ENCODE measurements around the gene LPCAT4.
A peak's percentile ranks its signal among the peaks of the same experiment; 100 is the strongest.
"Not testable (repeated sequence)": the region's sequence is repeated elsewhere in the genome, so short reads cannot be mapped to it uniquely, and the experiment has no call there.

Gene LPCAT4

GRCh38 chr15:34367101-34368081 is at the start of gene LPCAT4:
TSS of gene LPCAT4 (minus strand) at chr15:34367196. CDS start at chr15:34367100, 96 bp downstream.
- DNase-seq (ENCODE audit: low spot score): peak; percentile 90

- DNase-seq (ENCODE audit: low spot score): not testable (repeated sequence)
These were observed 42.5 kb upstream of the LPCAT4 start for GRCh38 chr15:34409511-34409910.

- DNase-seq (ENCODE audit: low spot score): not testable (repeated sequence)
These were observed 42.0 kb upstream of the LPCAT4 start for GRCh38 chr15:34408973-34409372.

- DNase-seq (ENCODE audit: low spot score): not testable (repeated sequence)
These were observed 36.9 kb upstream of the LPCAT4 start for GRCh38 chr15:34403899-34404298.

DNA sequence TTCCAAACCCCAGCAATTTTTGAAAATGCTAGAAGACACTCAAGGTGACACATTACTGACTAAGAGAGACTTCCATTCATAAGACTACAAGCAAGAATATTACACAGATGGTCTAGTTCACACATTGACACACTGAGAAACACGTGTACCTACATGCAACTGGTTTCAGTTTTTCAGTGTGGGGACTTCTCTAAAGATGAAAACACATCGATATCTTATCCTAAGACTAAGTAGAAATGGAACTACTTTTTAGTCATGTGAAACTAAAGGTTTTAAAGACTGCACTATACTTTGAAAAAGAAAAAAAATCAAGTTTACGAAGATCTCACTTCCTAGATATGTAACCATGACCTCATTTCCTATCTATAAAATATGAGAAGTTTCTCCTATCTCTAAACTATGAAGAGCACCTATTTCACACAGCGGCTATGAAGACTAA is 36.2 kb upstream of the LPCAT4 start:
- not testable (repeated sequence) for DNase-seq (ENCODE audit: low spot score)

- DNase-seq (ENCODE audit: low spot score): not testable (repeated sequence)
These were observed 30.8 kb upstream of the LPCAT4 start for GRCh38 chr15:34397637-34398259.

GRCh38 chr15:34392981-34393380 is 26.0 kb upstream of the LPCAT4 start:
- DNase-seq (ENCODE audit: low spot score): not testable (repeated sequence)

GRCh38 chr15:34389594-34390086 is 22.6 kb upstream of the LPCAT4 start:
- not testable (repeated sequence) for DNase-seq (ENCODE audit: low spot score)

DNA sequence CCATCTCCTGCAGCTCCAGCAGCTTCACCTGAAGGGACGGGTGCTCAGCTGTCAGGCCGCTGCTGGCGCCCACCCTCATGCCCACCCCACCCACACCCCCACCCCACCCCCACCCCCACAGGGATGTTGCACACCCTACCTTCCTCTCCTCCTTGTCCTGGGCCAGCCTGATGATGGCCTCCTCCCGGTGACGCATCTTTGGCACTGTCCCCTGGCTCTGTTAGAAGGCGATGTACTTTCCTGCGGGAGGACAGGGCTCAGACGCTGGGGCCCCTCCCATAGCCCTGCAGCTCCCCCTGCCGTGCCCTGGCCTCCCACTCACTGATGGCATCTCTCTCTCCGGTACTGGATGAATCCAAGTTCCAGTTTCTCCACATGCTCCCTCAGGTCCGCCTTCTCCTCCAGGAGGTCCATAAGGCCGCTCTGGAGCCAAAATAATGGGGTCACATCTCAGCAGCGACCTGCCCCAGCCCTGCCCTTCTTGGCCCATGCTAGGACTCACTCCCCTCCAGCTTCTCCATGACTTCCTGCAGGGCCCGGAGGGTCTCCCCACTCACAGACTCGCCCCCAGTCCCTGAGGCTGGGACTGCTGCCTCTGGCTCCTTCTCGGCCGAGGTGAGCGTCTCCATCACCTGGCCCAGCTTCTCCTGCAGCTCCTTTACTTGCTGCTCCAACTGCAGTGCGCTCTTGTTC is 15.0 kb upstream of the LPCAT4 start:
- not testable (repeated sequence) for DNase-seq (ENCODE audit: low spot score)

- not testable (repeated sequence) for DNase-seq (ENCODE audit: low spot score)
These were observed 13.5 kb upstream of the LPCAT4 start for GRCh38 chr15:34380491-34380890.

- DNase-seq (ENCODE audit: low spot score): no peak
These were observed 9.9 kb upstream of the LPCAT4 start for GRCh38 chr15:34376856-34377255.

DNA sequence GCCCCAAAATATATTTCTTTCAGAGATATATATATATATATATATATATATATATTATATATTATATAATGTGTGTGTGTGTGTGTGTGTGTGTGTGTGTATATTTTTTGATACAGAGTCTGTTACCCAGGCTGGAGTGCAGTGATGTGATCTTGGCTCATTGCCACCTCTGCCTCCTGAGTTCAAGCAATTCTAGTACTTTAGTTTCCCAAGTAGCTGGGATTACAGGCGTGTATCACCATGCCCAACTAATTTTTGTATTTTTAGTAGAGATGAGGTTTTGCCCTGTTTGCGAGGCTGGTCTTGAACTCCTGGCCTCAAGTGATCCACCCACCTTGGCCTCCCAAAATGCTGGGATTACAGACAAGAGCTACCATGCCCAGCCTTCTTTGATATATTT is 8.5 kb upstream of the LPCAT4 start:
- not testable (repeated sequence) for DNase-seq (ENCODE audit: low spot score)

DNA sequence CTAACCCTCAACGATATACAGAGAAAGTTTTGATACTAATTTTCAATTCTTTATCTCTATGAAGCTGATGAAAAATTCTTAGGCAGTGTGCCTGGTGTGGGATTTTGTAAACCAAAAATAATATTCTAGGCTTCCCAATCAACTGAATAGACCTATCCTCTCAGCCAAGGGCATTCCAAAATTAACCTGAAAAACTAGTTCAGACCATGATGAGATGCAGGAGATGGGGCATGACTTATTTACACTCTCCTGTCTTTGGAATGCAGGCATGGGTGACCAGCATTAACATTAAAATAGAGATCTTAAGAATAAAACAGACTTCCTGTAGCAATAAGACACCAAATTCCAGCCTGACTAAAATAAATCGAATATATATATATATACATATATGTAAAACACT is 7.8 kb upstream of the LPCAT4 start:
- DNase-seq (ENCODE audit: low spot score): no peak

GRCh38 chr15:34373951-34374350 is 7.0 kb upstream of the LPCAT4 start:
- DNase-seq (ENCODE audit: low spot score): no peak

GRCh38 chr15:34370643-34371042 is 3.6 kb upstream of the LPCAT4 start:
- no peak for DNase-seq (ENCODE audit: low spot score)

GRCh38 chr15:34370129-34370528 is 3.1 kb upstream of the LPCAT4 start:
- DNase-seq (ENCODE audit: low spot score): no peak

DNA sequence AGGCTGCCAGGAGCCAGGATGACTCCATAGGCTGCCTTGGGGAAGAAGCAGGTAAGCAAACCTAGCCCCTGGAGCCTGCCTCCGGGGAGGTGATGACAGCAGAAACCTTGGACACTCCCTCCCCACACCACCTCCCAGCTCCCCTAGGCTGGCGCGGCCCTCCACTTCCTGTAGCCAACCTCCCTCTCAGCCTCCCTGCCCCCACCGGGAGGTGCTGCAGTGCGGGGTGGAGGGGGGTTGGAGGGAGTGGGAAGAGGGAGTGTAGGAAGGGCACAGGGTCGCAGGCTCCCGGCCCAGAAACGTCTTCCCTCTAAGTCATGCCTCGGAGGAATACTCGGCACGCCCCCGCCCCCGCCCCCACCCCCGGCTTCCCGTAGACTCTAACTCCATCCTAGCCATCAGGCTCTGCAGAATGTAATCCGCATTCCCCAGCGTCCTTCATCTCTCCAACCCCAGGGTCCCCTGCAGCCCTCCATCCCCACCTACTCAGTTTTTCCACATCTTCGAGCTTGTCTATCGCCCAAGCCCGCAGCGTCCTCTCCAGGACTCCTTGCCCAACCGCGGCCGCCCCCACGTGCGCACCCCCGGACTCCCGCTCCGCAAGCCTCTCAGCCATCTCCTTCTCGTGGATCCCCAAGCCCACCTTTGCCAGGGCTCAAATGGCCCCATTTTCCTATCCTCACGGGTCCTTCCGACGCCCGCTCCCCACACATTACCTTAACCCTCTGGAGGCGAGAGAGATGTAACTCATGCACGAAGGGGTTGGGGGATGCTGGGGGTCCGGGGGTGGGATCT is 528 bp downstream of the LPCAT4 start:
- peak; percentile 73 for DNase-seq (ENCODE audit: low spot score)

DNA sequence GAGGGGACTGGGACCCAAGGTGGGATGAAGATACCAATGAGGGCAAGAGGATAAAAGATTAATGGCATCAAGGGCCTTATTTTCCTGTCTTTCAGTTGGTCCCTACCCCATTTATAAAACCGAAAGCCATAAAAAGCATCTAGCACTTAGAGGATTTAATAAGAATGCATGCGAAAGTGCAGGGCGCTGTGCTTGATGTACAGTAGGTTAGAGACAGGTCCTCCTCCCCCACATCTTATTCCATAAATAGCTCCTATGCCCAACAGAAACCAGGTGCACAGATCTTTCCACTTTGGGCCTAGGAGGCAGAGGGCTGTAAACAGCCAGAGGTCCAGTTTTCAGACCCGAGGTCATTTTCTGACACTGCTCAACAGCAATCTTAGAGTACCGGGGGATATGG is 1.2 kb downstream of the LPCAT4 start:
- DNase-seq (ENCODE audit: low spot score): no peak

DNA sequence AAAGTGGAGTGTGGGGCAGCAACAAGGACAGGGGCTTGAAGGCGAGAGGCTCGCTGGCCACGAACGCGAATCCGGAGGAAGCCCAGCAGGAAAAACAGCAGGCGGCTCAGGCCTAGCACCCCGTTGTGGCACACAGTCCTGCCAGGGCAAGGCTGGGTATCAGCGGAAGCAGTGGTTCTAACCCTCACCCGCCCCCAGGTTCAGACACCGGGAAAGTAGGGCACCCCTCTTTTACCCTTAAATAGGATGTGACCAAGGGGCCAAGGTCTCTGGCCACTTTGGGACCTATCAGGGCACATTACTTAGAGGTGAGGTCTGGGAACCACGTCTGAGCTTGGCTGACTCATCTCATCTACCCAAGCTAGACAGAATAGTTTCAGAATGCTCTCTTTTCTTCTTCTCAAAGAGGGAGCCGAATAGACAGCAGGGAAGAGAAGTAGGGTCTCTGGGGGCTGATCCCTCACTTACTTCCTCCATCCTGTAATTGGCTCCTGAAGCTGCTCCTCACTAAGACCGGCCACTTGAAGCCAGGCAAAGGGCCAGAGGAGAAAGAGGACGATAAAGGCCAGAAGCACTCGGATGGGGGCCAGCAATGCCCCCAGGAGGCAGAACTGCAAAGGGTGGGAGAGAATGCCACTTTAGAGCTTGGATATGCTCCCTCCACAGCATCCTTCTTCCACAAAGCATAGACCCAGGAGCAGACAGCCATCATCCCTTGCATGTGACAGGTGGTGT is 1.7 kb downstream of the LPCAT4 start:
- DNase-seq (ENCODE audit: low spot score): no peak

GRCh38 chr15:34364041-34364440 is 3.0 kb downstream of the LPCAT4 start:
- DNase-seq (ENCODE audit: low spot score): no peak

Data from left forelimb (tissue), 1 donor.